HepG2 (cell line): Measurements from ENCODE around the gene NOP9. TPM values are rescaled to one million over a fixed set of nuclear protein-coding genes. Genes with fewer than 3 reads are reported as not detected.

Experiments used
- ARID4A ChIP-seq: sonication (generic); formaldehyde crosslinking; IDR thresholded peaks from 2 replicates; pipeline ENCODE4 v1.5.0; 2020; ENCODE audit warnings: mild to moderate bottlenecking, missing genetic modification reagents, borderline replicate concordance
- KLF15 ChIP-seq: sonication (generic); formaldehyde crosslinking; IDR thresholded peaks from 2 replicates; pipeline ENCODE4 v1.8.1; 2023; ENCODE audit warnings: borderline replicate concordance, mild to moderate bottlenecking, inconsistent platforms, missing genetic modification reagents, mixed read lengths
- PLSCR1 ChIP-seq: sonication (generic); formaldehyde crosslinking; IDR thresholded peaks from 2 replicates; pipeline ENCODE4 v1.5.0; 2020; ENCODE audit warnings: missing genetic modification reagents, mild to moderate bottlenecking, borderline replicate concordance
- SMARCE1 ChIP-seq: fragments of 450-650 bp; IDR thresholded peaks from 2 replicates; pipeline ENCODE4 v1.6.1; 2017; ENCODE audit warnings: borderline replicate concordance
- SNAPC4 ChIP-seq: sonication (generic); formaldehyde crosslinking; IDR thresholded peaks from 2 replicates; pipeline ENCODE4 v1.4.0; 2020; ENCODE audit warnings: mild to moderate bottlenecking, missing genetic modification reagents
- SRSF9 ChIP-seq: fragments of 200-400 bp; formaldehyde crosslinking; IDR thresholded peaks from 2 replicates; pipeline ENCODE4 v1.6.1; 2018; ENCODE audit warnings: borderline replicate concordance, mild to moderate bottlenecking, low read depth, low read length; ENCODE audit not compliant: insufficient read depth, poor library complexity, severe bottlenecking
- ZNF260 ChIP-seq: sonication (generic); formaldehyde crosslinking; IDR thresholded peaks from 2 replicates; pipeline ENCODE4 v1.4.0; 2020; ENCODE audit warnings: missing genetic modification reagents, low read depth, mild to moderate bottlenecking, borderline replicate concordance
- ZNF577 ChIP-seq: sonication (generic); formaldehyde crosslinking; IDR thresholded peaks from 2 replicates; pipeline ENCODE4 v1.4.0; 2020; ENCODE audit warnings: mild to moderate bottlenecking, low read depth, missing genetic modification reagents, borderline replicate concordance
- ZUFSP ChIP-seq: sonication (generic); formaldehyde crosslinking; IDR thresholded peaks from 2 replicates; pipeline ENCODE4 v1.9.0; 2021; ENCODE audit warnings: missing genetic modification reagents, mild to moderate bottlenecking, borderline replicate concordance
- polyA plus RNA-seq, 8 experiments: library from polyadenylated mRNA; depleted of rRNA in 3 of 8; stranded (reverse) in 7 of 8; unstranded in 1 of 8; fragments of >200 nt; fragmentation: Illumina TruSeq in 4 of 8; extraction: Trizol in 4 of 8; gene quantifications; 2 replicates each; pipeline versions ENCODE4 v1.2.1 to v1.2.3, GENCODE V29; 2011 to 2016; ENCODE audit warnings: low read depth in 4 of 8, missing spikeins in 1 of 8, mixed read lengths in 1 of 8; ENCODE audit not compliant: insufficient read depth in 1 of 8
- total RNA-seq, 5 experiments: library from RNA; depleted of rRNA; stranded (reverse); fragments of >200 nt; fragmentation: Illumina TruSeq; extraction: Trizol; gene quantifications; 2 replicates each; pipeline ENCODE4 v1.2.3, GENCODE V29; 2016; ENCODE audit warnings: low read depth in 1 of 5

NOP9 gene
- total and polyA plus RNA-seq, 2 of the 13 experiments (the other 11 are each of a cell fraction or from before 2014, with no cell fraction given) = 24.5 to 61.6 TPM

- TF ChIP-seq ARID4A (CRISPR knock-in tag) = peak; percentile 100
- TF ChIP-seq ZNF260 (CRISPR knock-in tag) = peak; percentile 97; the same call in 1 of the 2 replicates
- no peak for TF ChIP-seq SRSF9
- no peak for TF ChIP-seq SMARCE1
- no peak for TF ChIP-seq PLSCR1 (CRISPR knock-in tag)
- TF ChIP-seq KLF15 (CRISPR knock-in tag) = peak; percentile 86
- TF ChIP-seq ZUFSP (CRISPR knock-in tag) = no peak
- peak; percentile 95 for TF ChIP-seq SNAPC4 (CRISPR knock-in tag)
- no peak for TF ChIP-seq ZNF577
These were observed at the start of gene NOP9, which contains the start of gene DHRS1 (continued) for GRCh38 chr14:24299255-24300191.
